Measurements from ENCODE around the gene PHACTR1.
A peak's percentile ranks its signal among the peaks of the same experiment; 100 is the strongest.
"Not testable (repeated sequence)": the region's sequence is repeated elsewhere in the genome, so short reads cannot be mapped to it uniquely, and the experiment has no call there.

The PHACTR1 gene

DNA sequence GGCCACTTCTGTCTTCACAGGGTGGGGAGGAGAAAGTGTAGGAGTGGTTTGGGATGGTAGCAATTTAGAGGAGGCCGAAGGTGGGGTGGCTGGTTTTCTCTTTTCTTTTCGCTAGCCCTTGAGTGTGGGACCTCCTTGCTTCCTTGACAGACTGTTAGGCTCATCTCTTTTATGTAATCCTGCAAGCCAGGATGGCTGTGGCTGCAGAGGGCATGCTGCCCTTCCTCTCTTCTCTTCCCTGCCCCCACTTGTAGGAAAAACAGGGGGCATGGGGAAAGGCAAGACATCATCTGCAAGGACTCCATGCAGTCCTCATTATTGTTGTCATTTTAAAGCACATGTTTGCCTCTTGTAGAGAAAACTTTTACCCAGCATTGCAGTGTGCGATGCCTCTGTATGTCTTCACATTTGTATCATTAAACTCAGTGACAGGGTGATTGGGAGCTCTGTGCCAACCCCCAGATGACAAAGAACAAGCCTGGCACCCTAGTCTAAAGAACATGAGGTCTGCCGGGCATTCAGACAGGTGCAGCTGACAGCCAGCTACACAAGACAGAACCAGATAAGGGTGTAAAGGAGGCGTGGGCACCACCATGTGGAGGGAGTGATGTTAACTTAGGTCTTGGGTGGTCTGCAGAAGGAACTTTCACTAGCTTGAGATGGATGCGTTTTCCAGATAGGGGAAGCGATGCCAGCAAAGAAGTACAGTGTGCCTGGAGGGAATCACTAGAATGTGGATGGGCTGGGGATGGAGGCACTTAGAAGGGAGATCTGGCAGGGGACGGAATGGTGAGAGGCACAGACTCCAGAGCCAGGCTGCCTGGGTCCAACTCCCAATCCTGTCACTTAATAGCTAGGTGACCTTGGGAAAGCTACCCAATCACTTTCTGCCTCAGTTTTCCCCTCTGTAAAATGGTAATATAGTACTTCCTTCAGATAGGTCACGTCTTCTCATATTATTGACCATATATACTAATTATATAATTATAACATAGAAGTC is 404.2 kb downstream of the PHACTR1 start:
- DNase-seq: peak; percentile 80

DNA sequence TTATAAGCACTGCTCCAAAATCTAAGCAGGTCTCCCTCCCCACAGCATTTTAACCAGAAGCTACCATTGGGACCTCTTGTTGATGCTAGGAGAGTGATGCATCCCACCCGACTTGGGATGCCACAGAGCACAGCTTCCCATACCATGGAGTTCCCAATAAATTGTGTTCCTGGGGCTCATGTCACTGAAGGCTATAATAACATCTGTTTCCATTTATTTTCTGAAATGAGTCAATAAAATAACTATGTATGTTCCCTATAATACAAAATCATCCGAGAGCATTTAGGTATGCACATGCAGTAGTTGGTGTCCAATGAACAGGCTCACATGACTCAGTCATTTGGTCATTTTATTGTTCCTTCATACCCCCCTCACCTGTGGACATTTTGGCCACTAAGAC is 407.6 kb downstream of the PHACTR1 start:
- DNase-seq: no peak

- DNase-seq: no peak
Observed at GRCh38 chr6:13125841-13126240, 409.3 kb downstream of the PHACTR1 start.

DNA sequence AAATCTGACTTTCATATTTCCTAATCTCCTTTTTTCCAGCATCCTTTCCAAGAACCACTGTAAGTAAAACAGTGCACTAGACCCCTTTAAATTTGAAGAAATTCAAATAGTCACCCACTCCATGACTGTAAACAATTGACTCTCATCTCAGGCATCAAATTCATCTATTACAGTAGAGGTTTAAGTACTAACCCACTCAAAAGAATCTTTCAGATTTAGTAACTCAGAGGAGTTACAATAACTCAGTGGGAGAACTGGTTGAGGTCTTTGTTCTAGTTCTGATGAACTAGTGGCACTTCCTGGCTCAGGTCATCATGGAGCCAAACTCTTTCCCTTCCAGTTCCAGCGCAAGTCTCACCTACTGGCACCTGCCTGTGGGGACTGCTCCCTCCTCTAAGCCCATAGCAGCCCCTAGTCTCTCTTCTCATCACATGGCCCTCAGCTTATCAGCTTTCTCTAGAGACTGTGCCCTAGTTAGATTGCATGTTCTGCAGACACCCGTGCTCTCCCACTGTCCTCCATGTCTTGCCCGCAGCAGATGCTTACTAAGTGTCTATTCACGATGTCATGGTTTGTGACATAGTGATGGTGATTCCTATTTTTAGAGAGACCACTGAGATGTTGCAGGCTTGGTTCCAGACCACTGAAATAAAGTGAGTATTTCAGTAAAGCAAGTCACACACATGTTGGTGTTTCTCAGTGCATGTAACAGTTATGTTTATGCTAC is 415.5 kb downstream of the PHACTR1 start:
- no peak for DNase-seq

- not testable (repeated sequence) for DNase-seq
Observed at GRCh38 chr6:13133894-13134293, 417.3 kb downstream of the PHACTR1 start.

DNA sequence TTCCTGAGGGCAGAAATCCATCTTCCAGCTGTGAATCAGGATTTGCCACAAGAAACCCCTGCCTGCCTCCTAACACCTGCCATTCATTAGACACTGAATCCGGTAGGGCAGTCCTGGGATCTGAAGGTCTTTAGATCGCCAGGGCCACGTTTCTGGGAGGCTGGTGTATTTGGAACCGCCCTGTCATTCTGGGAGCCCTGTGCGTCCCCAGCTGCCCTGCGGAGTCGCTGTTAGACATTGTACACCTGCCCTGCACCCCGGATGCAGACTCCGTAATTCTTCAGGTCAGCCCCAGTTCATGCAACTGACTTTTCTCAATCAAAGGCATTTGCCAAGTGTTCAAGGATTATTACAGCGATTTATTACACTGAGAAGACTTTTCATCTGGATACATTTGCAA is 418.6 kb downstream of the PHACTR1 start:
- DNase-seq: no peak

DNA sequence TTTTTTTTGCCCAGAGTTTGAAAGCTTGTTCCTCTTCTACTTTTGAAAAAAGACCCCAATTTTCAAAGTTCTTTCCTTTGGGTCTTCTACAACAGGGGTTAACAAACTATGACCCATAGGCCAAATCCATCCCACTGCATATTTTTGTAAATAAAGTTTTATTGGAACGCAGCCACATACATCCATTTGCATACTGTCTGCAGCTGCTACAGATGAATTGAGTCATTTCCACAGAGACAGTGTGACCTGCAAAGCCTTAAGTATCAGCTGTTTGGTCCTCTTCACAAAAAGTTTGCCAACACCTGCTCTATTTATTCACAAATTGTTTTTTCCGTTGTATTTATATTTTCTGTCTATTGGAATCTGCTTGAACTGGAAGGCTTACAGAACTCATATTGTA is 422.6 kb downstream of the PHACTR1 start:
- no peak for DNase-seq

DNA sequence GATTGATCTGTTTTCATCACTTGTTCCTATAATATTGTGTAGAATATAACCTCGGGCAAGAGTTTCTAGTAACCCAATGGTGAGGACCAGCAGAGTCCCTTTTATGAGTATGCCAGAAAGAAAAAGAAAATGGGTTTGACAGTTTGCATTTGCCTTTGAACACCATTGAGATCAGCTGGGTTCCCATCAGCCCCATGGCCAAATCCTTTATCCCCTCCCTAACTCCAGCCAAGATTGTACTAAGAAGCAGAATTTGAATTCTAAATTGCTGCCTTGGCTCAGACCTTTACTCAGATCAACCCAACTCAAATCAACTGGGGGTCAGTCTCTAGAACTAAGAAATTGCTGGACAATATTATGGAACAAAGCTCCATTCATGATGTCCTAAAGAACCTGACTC is 424.4 kb downstream of the PHACTR1 start:
- no peak for DNase-seq

DNA sequence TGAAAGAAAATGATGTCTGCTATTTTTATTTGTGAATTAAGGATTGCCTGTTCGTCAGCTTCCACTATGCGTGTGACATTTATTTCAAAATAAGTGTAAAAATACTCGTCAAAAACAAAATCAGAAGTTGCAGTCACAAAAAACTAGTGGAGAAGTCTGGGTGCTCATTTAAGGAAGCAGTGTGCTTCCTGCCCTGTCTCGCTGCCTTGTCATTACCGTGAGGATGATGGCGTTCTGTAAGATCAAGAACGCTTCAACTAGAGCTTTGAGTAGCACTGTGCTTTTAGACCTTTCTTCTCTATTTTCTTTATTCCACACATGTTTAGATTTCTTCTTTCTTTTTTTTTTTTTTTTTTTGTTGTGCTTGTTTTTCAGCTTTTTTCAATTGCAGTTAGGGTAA is 424.8 kb downstream of the PHACTR1 start:
- DNase-seq: peak; percentile 75

DNA sequence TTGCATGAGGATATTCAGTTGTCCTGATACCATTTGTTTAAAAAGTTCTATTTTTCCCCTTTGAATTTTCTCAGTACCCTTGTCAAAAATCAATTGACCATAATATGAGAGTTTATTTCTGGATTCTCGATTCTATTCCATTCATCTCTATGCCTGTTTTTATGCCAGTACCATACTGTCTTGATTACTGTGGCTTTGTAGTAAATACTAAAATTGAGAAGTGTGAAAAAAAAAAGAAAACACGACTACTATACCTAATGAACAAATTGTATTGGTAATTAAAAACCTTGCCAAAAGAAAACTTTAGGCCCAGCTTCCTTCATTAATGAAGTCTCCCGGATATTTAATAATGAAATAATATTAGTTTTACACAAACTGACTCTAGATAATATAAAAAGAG is 426.0 kb downstream of the PHACTR1 start:
- DNase-seq: no peak

- DNase-seq: no peak
Observed at GRCh38 chr6:13146442-13146841, 429.9 kb downstream of the PHACTR1 start.

GRCh38 chr6:13147376-13147775 is 430.8 kb downstream of the PHACTR1 start:
- no peak for DNase-seq

- DNase-seq: no peak
Observed at GRCh38 chr6:13147782-13148181, 431.2 kb downstream of the PHACTR1 start.

DNA sequence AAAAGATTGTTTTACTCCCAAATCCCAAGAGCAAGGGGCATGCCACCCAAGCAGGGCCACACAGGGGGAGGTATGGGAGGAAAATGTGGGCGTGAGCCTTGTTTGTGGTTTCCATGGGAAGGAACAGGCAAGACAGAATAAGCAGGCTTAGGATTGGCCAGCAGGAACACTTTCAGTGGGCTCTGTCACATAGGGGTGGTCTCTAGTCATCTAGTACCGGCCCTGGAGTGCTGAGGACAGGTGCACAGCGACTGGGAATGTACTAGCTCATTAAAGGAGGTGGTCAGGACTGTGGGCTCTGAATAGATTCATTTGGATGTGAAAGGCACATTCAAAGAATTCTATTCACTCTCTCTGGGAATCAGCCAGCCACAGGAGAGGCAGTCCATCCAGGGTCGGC is 436.2 kb downstream of the PHACTR1 start:
- DNase-seq: no peak

- DNase-seq: no peak
Observed at GRCh38 chr6:13156381-13156780, 439.8 kb downstream of the PHACTR1 start.

GRCh38 chr6:13157293-13157692 is 440.7 kb downstream of the PHACTR1 start:
- DNase-seq: no peak

DNA sequence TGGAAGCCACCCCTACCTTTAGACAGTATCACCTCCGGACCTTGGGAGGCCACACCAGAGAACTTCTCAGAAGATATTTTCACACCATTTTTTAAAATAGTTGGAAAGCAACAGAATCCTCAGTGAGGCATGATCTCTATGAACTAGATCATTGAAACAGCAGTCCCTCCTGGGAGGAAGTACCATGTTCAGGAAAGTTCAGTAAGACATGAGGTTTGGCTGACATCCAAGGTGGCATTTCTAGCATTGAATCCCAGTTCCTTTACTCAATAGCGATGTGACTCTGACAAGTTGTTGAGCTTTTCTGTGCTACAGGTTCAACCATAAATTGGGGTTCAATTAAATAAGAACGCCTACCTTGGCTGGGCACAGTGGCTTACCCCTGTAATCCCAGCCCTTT is 442.7 kb downstream of the PHACTR1 start:
- DNase-seq: peak; percentile 71

- DNase-seq: not testable (repeated sequence)
Observed at GRCh38 chr6:13159822-13160221, 443.3 kb downstream of the PHACTR1 start.

- DNase-seq: peak; percentile 69
Observed at GRCh38 chr6:13163161-13163944, 446.8 kb downstream of the PHACTR1 start.

DNA sequence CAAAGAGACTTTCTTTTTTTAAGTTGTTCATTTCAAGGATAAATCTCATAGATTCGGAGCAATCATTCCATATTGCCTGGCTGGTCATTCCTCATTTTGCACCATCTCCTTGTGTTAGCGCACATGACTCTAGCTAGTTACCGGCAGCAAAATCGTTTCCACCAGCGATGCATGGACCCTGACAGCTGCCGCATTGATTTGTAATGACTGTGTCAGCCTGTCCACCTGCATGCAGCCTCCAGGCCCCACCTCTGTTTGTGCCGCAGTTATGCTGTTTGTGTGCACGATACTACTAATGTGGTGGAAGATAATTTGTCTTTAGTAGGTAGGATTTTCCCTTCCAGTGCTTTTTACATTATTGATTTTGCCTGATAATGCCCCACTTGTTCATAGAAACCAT is 447.7 kb downstream of the PHACTR1 start:
- no peak for DNase-seq

DNA sequence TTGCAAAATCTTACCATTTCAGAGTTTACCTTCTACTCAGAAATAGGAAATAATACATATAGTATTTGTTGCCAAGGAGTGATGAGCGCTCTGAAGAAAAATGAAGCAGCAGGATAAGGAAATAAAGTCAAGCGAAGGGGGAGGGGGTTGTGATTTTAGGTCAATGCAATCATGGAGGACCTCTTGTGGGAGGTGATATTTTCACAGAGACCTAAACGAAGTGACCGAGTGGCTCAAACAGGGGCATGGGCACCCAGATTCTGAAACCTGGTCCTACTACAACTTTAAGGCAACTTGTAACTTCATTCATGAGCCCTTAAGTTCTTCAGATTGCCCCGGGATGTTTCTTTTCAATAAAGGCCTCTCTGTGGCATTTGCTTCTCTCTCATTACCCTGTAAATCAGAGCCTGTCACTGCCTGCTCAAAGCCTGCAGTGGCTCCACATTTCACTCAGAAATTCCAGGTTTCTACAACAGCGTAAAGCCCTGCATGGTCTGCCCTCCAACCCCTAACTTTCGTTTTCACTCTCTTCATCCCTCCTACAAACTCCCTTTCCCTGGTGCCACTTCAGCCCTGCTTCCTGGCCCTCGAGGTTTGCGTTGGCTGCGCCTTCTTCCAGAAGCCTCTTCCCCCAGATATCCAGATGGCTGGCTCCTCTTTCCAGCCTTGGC is 449.1 kb downstream of the PHACTR1 start:
- DNase-seq: no peak

DNA sequence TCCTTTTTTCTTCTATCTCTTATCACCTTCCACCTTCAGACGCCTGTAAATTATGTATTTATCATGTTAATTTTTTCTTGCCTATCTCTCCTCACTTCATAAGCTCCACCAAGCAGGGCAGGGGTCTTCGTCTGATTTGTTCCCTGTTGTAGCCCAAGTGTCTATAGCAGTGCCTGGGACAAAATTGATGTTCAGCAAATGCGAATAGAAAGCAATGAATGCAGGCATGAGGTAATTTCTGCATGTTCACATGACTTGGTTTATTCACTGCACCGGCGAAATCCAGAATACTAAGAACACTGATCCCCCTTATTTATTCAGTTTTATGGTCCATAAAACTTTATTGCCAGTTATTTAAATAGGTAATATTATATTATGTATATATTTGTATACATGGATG is 449.7 kb downstream of the PHACTR1 start:
- no peak for DNase-seq

- no peak for DNase-seq
Observed at GRCh38 chr6:13166916-13167315, 450.3 kb downstream of the PHACTR1 start.
